Endodermal cell (in vitro differentiated cells): Measurements from ENCODE around the gene PCYT1A. TPM values are rescaled to one million over a fixed set of nuclear protein-coding genes. Genes with fewer than 3 reads are reported as not detected.

Experiments used
- DNase-seq: peaks from one replicate; pipeline ENCODE4 v3.0.0-alpha.2; 2017
- H3K27ac ChIP-seq: 2 replicates; pipeline ENCODE4 v1.5.1; 2013; ENCODE audit warnings: mild to moderate bottlenecking, low read depth, low read length, moderate library complexity
- H3K27me3 ChIP-seq: 2 replicates; pipeline ENCODE4 v1.6.1; 2013; ENCODE audit warnings: mild to moderate bottlenecking, low read length, moderate library complexity; ENCODE audit not compliant: insufficient read depth, control insufficient read depth, poor library complexity, severe bottlenecking
- H3K36me3 ChIP-seq: 2 replicates; pipeline ENCODE4 v1.7.0; 2013; ENCODE audit warnings: mild to moderate bottlenecking, low read length, moderate library complexity; ENCODE audit not compliant: control insufficient read depth, insufficient read depth
- H3K4me1 ChIP-seq: one replicate; pipeline ENCODE4 v1.7.0; 2013; ENCODE audit warnings: low read length; ENCODE audit not compliant: control insufficient read depth, insufficient read depth
- H3K4me3 ChIP-seq: 2 replicates; pipeline ENCODE4 v1.5.1; 2013; ENCODE audit warnings: mild to moderate bottlenecking, low read length, moderate library complexity
- H3K9ac ChIP-seq: 2 replicates; pipeline ENCODE4 v1.6.1; 2013; ENCODE audit warnings: mild to moderate bottlenecking, low read length, moderate library complexity; ENCODE audit not compliant: poor library complexity, severe bottlenecking; ENCODE audit errors: extremely low read depth
- H3K9me3 ChIP-seq: 2 replicates; pipeline ENCODE4 v1.6.1; 2013; ENCODE audit warnings: mild to moderate bottlenecking, low read length, moderate library complexity; ENCODE audit not compliant: control insufficient read depth
- H3K27ac Mint-ChIP-seq: 2 replicates; pipeline ENCODE4 v1.8.0; 2020; ENCODE audit warnings: mixed read lengths
- H3K27me3 Mint-ChIP-seq: 2 replicates; pipeline ENCODE4 v1.8.0; 2021; ENCODE audit warnings: mild to moderate bottlenecking, mixed read lengths; ENCODE audit not compliant: insufficient read depth
- H3K36me3 Mint-ChIP-seq: 2 replicates; pipeline ENCODE4 v1.8.0; 2020; ENCODE audit warnings: low read depth, mixed read lengths
- H3K4me1 Mint-ChIP-seq: 2 replicates; pipeline ENCODE4 v1.8.0; 2020; ENCODE audit warnings: mixed read lengths
- H3K4me3 Mint-ChIP-seq: 2 replicates; pipeline ENCODE4 v1.8.0; 2020; ENCODE audit warnings: mild to moderate bottlenecking, moderate library complexity, mixed read lengths
- H3K9me3 Mint-ChIP-seq: 2 replicates; pipeline ENCODE4 v1.8.0; 2020; ENCODE audit warnings: mild to moderate bottlenecking, mixed read lengths
- CTCF ChIP-seq: fragments of 200-600 bp; sonication (generic); conservative IDR thresholded peaks from 2 replicates; pipeline ENCODE4 v1.5.0; 2021; ENCODE audit warnings: antibody characterized with exemption, mild to moderate bottlenecking
- WGBS, 2 experiments: methylation state at CpG; one replicate each; pipeline versions ENCODE4 v1.1.5 to v1.1.7; 2013; ENCODE audit warnings: missing lambda C conversion rate in 2 of 2, mixed read lengths in 1 of 2; ENCODE audit not compliant: insufficient coverage in 1 of 2, insufficient read length in 1 of 2; 5-methylcytosine and 5-hydroxymethylcytosine counted together
- total RNA-seq, 2 donors: library from RNA; stranded (reverse); fragmentation: NEBNext Ultra II Directional in 1 of 2; extraction: Animal tissue kit (Norgen Biotek cat#: 25700) in 1 of 2; gene quantifications; 2 replicates in 1 of 2; 3 replicates in 1 of 2; pipeline ENCODE4 v1.2.1, GENCODE V29; 2021

PCYT1A gene
- total RNA-seq, 2 donors from 2014 or later, result 30.2 to 32.5 TPM

GRCh38 chr3:196287090-196287439 lies 461 bp downstream of the PCYT1A start:
- peak overlapping the region; percentile 90 for H3K4me3 Mint-ChIP-seq
- H3K4me1 Mint-ChIP-seq, result peaks cover 14% of the 10 kb centered on the region
- no peaks in the 10 kb centered on the region for H3K27me3 Mint-ChIP-seq
- no peak overlapping the region for H3K27ac ChIP-seq
- no peaks in the 10 kb centered on the region for H3K36me3 ChIP-seq
- 0 to 1% methylated on average over 14 to 22 of the region's 22 CpGs for WGBS, 2 experiments
- H3K4me1 ChIP-seq, result no peaks in the 10 kb centered on the region
- peak overlapping the region; percentile 64 for H3K9ac ChIP-seq
- H3K9me3 ChIP-seq, result no peaks in the 10 kb centered on the region
- peak overlapping the region; percentile 97 for H3K27ac Mint-ChIP-seq
- H3K4me3 ChIP-seq, result peak overlapping the region; percentile 86
- no peak for TF ChIP-seq CTCF
- no peaks in the 10 kb centered on the region for H3K27me3 ChIP-seq
- no peak for DNase-seq
- no peaks in the 10 kb centered on the region for H3K36me3 Mint-ChIP-seq
- H3K9me3 Mint-ChIP-seq, result no peaks in the 10 kb centered on the region

- H3K4me1 Mint-ChIP-seq, result peaks cover 16% of the 10 kb centered on the region
These were observed 3.1 kb downstream of the PCYT1A start for GRCh38 chr3:196284396-196284795.

GRCh38 chr3:196281962-196282361 lies 5.6 kb downstream of the PCYT1A start:
- no peak overlapping the region for H3K9ac ChIP-seq
- H3K9me3 ChIP-seq, result no peaks in the 10 kb centered on the region
- no peak overlapping the region for H3K4me3 ChIP-seq
- H3K27me3 Mint-ChIP-seq, result no peaks in the 10 kb centered on the region
- H3K4me1 ChIP-seq, result no peaks in the 10 kb centered on the region
- H3K36me3 ChIP-seq, result no peaks in the 10 kb centered on the region
- no peaks in the 10 kb centered on the region for H3K9me3 Mint-ChIP-seq
- WGBS, 2 experiments, result 93 to 100% methylated on average over 2 to 4 of the region's 4 CpGs
- DNase-seq, result no peak
- no peak overlapping the region for H3K4me3 Mint-ChIP-seq
- H3K36me3 Mint-ChIP-seq, result no peaks in the 10 kb centered on the region
- TF ChIP-seq CTCF, result no peak
- peaks cover 16% of the 10 kb centered on the region for H3K4me1 Mint-ChIP-seq
- H3K27me3 ChIP-seq, result no peaks in the 10 kb centered on the region
- H3K27ac ChIP-seq, result no peak overlapping the region
- no peak overlapping the region for H3K27ac Mint-ChIP-seq

More at GRCh38 chr3:196284396-196284795, 3.1 kb downstream of the PCYT1A start:
- Mint-ChIP-seq H3K27me3 (no peaks in the 10 kb centered on the region), H3K36me3 (no peaks in the 10 kb centered on the region), H3K27ac (no peak overlapping the region), H3K9me3 (no peaks in the 10 kb centered on the region), H3K4me3 (no peak overlapping the region)
- Histone ChIP-seq H3K27me3 (no peaks in the 10 kb centered on the region), H3K36me3 (no peaks in the 10 kb centered on the region), H3K9me3 (no peaks in the 10 kb centered on the region), H3K4me1 (no peaks in the 10 kb centered on the region), H3K4me3 (no peak overlapping the region), H3K27ac (no peak overlapping the region), H3K9ac (no peak overlapping the region)
- DNase-seq, result no peak
- no peak for TF ChIP-seq CTCF
- 90% methylated on average over 3 of the region's 3 CpGs; no CpG with 5 or more reads in 1 of the 2 experiments for WGBS, 2 experiments
